OCI-LY7 (cell line): ENCODE results near the gene GPR142. TPM values are rescaled to one million over a fixed set of nuclear protein-coding genes. Genes with fewer than 3 reads are reported as not detected.

Experiments
- BruUV-seq: library from RNA; stranded (reverse); fragments of 400-500 nt; replicated peaks from 2 replicates; lab custom pipeline; 2021; lab: Mats Ljungman, UMichigan
- CTCF ChIA-PET: fragments of 300-600 bp; sonication (Branson Sonifier 250); formaldehyde crosslinking; loops from one replicate; lab custom pipeline; 2022; ENCODE audit warnings: antibody characterized with exemption; ENCODE audit not compliant: unreplicated experiment; lab: Charles Lee
- POLR2A ChIA-PET: fragments of 300-600 bp; sonication (Branson Sonifier 250); formaldehyde crosslinking; loops from one replicate; lab custom pipeline; 2022; ENCODE audit warnings: antibody characterized with exemption; lab: Charles Lee
- DNase-seq: peaks from one replicate; pipeline ENCODE4 v3.0.0-alpha.2; 2015; ENCODE audit warnings: low spot score
- H2AFZ ChIP-seq: fragments of 200-600 bp; sonication (generic), shearing (Covaris generic); 2 replicates; pipeline ENCODE4 v1.6.1; 2014; ENCODE audit warnings: mild to moderate bottlenecking, antibody characterized with exemption, low read length, moderate library complexity
- H3K27ac ChIP-seq: fragments of 200-600 bp; sonication (generic); 2 replicates; pipeline ENCODE4 v1.5.1; 2014; ENCODE audit warnings: mixed run types, low read depth, mild to moderate bottlenecking, moderate library complexity, low read length, inconsistent platforms; ENCODE audit not compliant: poor library complexity, severe bottlenecking
- H3K36me3 ChIP-seq: fragments of 200-600 bp; sonication (generic); 2 replicates; pipeline ENCODE4 v1.6.1; 2014; ENCODE audit warnings: mild to moderate bottlenecking, antibody characterized with exemption, low read length, moderate library complexity, mixed read lengths; ENCODE audit not compliant: insufficient read depth
- H3K4me1 ChIP-seq: fragments of 200-600 bp; sonication (generic); 2 replicates; pipeline ENCODE4 v1.5.1; 2014; ENCODE audit warnings: mild to moderate bottlenecking, low read length; ENCODE audit not compliant: insufficient read depth, poor library complexity, severe bottlenecking
- H3K4me2 ChIP-seq: fragments of 200-600 bp; sonication (generic); 2 replicates; pipeline ENCODE4 v1.6.1; 2014; ENCODE audit warnings: mild to moderate bottlenecking, low read length
- H3K4me3 ChIP-seq: fragments of 200-600 bp; sonication (generic); 2 replicates; pipeline ENCODE4 v1.5.1; 2014; ENCODE audit warnings: mild to moderate bottlenecking, low read depth, low read length; ENCODE audit not compliant: poor library complexity, severe bottlenecking
- H3K79me2 ChIP-seq: fragments of 200-600 bp; sonication (generic); 2 replicates; pipeline ENCODE4 v1.6.1; 2016; ENCODE audit warnings: low read depth, mild to moderate bottlenecking, low read length, moderate library complexity, mixed read lengths; ENCODE audit not compliant: insufficient read depth
- H3K9me2 ChIP-seq: fragments of 200-600 bp; sonication (generic); 2 replicates; pipeline ENCODE4 v1.6.1; 2016; ENCODE audit warnings: mild to moderate bottlenecking, low read length, mixed read lengths; ENCODE audit not compliant: insufficient read depth
- H3K9me3 ChIP-seq: fragments of 200-600 bp; sonication (generic); 2 replicates; pipeline ENCODE4 v1.6.1; 2014; ENCODE audit warnings: mild to moderate bottlenecking, mixed run types, low read length, mixed read lengths
- H4K20me1 ChIP-seq: fragments of 200-600 bp; sonication (generic); 2 replicates; pipeline ENCODE4 v1.6.1; 2014; ENCODE audit warnings: mild to moderate bottlenecking, antibody characterized with exemption, low read length, moderate library complexity, mixed read lengths; ENCODE audit not compliant: insufficient read depth
- EZH2phosphoT487 ChIP-seq: fragments of 200-600 bp; sonication (generic); IDR thresholded peaks from 2 replicates; pipeline ENCODE4 v1.6.1; 2018; ENCODE audit warnings: low read depth, borderline replicate concordance, mild to moderate bottlenecking, mixed run types, antibody characterized with exemption, low read length, moderate library complexity, mixed read lengths
- intact Hi-C: fragments of 100-400 bp; cut with micrococcal nuclease; formaldehyde crosslinking; loops from one replicate; pipeline ENCODE4 v1.10.0; 2022; ENCODE audit not compliant: unreplicated experiment
- total RNA-seq, 2 experiments: library from RNA; depleted of rRNA in 1 of 2; stranded (reverse); fragments of >200 nt in 1 of 2; shearing (Covaris generic) in 1 of 2; gene quantifications; 2 replicates each; pipeline ENCODE4 v1.2.3, GENCODE V29; 2014 to 2022
- TF ChIP-seq, protein P1 (sequence below): fragments of 200-600 bp; sonication (generic); conservative IDR thresholded peaks from 2 replicates; pipeline ENCODE4 v1.5.1; 2014; ENCODE audit warnings: mild to moderate bottlenecking, antibody characterized with exemption, low read length, moderate library complexity, mixed read lengths

The GPR142 gene
- total RNA-seq, 2 experiments from 2014 or later: not detected

DNA sequence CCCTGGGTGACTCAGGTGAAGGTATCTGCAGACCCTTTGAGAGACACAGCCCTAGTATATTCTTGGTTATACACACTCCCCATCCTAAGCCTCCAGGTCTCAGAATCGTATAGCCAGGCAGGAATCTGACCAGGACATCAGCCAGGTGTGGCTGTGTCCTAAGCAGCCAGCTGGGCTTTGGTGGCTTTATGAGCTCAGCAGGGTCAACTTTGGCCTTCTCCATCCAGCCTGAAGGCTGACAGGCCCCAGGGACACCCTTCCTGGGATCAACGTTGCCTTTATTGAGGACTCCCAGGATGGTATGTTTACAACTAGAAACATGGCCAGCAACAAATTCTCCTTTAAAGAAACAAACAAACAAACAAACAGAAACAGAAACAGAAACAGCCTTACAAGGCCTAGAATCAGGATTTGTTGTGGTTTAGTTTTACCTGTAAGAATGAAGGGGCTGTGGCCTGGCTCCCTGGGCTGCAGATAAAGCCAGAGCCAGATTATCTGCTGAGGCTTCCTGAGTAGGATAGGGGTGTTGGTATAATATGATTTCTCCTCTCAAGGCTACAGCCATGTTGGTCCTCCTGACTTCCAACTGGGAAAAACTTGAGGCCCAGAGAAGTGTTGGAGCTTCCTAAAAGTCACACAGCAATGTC, 32.8 kb upstream of the GPR142 start:
- H3K4me3 ChIP-seq: no peak overlapping the region
- ChIA-PET POLR2A (interaction anchor here (0.7 kb wide), 1 partner anchor 54 kb away, joined by 4 read pairs; no protein-coding TSS in a partner anchor), CTCF (no interaction called here)
- no peaks in the 10 kb centered on the region for H3K9me2 ChIP-seq
- H4K20me1 ChIP-seq: no peaks in the 10 kb centered on the region
- no peak overlapping the region for H3K27ac ChIP-seq
- DNase-seq: no peak
- peaks cover 13% of the 10 kb centered on the region for H3K4me1 ChIP-seq
- no peaks in the 10 kb centered on the region for H3K36me3 ChIP-seq
- no peak overlapping the region for H2AFZ ChIP-seq
- no peaks in the 10 kb centered on the region for H3K9me3 ChIP-seq
- H3K4me2 ChIP-seq: no peak overlapping the region
- no TSS peak for BruUV-seq
- no peaks in the 10 kb centered on the region for H3K79me2 ChIP-seq
- intact Hi-C loops: no loop called here
- TF ChIP-seq, protein P1, sequence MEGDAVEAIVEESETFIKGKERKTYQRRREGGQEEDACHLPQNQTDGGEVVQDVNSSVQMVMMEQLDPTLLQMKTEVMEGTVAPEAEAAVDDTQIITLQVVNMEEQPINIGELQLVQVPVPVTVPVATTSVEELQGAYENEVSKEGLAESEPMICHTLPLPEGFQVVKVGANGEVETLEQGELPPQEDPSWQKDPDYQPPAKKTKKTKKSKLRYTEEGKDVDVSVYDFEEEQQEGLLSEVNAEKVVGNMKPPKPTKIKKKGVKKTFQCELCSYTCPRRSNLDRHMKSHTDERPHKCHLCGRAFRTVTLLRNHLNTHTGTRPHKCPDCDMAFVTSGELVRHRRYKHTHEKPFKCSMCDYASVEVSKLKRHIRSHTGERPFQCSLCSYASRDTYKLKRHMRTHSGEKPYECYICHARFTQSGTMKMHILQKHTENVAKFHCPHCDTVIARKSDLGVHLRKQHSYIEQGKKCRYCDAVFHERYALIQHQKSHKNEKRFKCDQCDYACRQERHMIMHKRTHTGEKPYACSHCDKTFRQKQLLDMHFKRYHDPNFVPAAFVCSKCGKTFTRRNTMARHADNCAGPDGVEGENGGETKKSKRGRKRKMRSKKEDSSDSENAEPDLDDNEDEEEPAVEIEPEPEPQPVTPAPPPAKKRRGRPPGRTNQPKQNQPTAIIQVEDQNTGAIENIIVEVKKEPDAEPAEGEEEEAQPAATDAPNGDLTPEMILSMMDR: no peak
- no peak for TF ChIP-seq EZH2phosphoT487

DNA sequence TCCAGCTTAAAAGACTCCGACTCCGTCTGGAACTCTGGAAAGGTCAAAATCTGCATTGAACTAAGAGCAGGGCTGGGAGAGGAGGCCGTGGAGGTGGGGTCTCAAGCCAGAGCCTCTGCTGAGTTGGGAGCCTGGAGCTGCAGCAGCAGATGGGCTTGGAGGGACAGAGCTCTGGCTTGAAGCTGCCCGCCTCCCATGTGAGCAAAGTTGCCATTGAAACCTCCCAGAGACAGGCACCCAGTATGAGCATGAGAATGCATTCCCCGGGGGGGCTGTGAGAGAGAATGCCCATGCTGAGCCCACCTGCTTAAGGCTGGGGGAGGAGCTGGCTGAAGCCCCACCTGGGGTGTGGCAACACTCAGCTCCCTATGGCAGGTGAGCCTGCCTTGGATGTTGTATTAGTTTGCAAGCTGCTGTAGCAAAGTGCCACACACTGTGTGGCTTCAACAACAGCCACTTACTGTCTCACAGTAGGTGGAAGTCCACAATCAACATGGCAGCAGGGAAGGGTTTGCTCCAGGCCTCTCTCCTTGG, 31.7 kb upstream of the GPR142 start:
- no peaks in the 10 kb centered on the region for H4K20me1 ChIP-seq
- no peaks in the 10 kb centered on the region for H3K9me3 ChIP-seq
- no peak overlapping the region for H3K4me2 ChIP-seq
- no TSS peak for BruUV-seq
- ChIA-PET CTCF (no interaction called here), POLR2A (interaction anchor here (0.6 kb wide), 1 partner anchor 27 kb away, joined by 3 read pairs; no protein-coding TSS in a partner anchor)
- intact Hi-C loops: no loop called here
- no peaks in the 10 kb centered on the region for H3K79me2 ChIP-seq
- no peak overlapping the region for H3K4me3 ChIP-seq
- H2AFZ ChIP-seq: no peak overlapping the region
- H3K4me1 ChIP-seq: peaks cover 13% of the 10 kb centered on the region
- H3K27ac ChIP-seq: no peak overlapping the region
- no peaks in the 10 kb centered on the region for H3K36me3 ChIP-seq
- TF ChIP-seq, protein P1: no peak
- TF ChIP-seq EZH2phosphoT487: no peak
- DNase-seq: no peak
- H3K9me2 ChIP-seq: no peaks in the 10 kb centered on the region

DNA sequence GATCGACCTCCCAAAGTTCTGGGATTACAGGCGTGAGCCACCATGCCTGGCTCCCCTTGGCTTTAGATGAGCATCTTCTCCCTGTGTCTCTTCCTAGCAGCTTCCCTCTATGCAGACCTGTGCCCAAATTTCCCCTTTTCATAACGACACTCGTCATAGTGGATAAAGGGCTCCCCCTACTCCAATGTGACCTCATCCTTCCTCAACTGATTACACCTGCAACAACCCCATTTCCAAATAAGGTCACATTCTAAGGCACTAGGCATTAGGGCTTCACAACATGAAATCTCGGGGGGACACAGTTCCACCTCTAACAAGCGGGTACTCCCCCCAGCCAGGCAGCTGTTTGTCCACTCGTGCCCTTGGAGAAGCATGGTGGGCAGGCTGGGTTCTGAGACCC, 31.0 kb upstream of the GPR142 start:
- TF ChIP-seq, protein P1: no peak
- ChIA-PET CTCF (no interaction called here), POLR2A (no interaction called here)
- peaks cover 13% of the 10 kb centered on the region for H3K4me1 ChIP-seq
- no peaks in the 10 kb centered on the region for H3K79me2 ChIP-seq
- no peaks in the 10 kb centered on the region for H3K9me2 ChIP-seq
- H4K20me1 ChIP-seq: no peaks in the 10 kb centered on the region
- no peak overlapping the region for H3K4me2 ChIP-seq
- H3K9me3 ChIP-seq: no peaks in the 10 kb centered on the region
- no peak for DNase-seq
- no TSS peak for BruUV-seq
- H2AFZ ChIP-seq: no peak overlapping the region
- H3K36me3 ChIP-seq: no peaks in the 10 kb centered on the region
- no peak overlapping the region for H3K27ac ChIP-seq
- intact Hi-C loops: no loop called here
- no peak overlapping the region for H3K4me3 ChIP-seq
